ENCODE data around the gene LHX6.

LHX6 gene

GRCh38 chr9:122215663-122216062 lies 13.1 kb downstream of the LHX6 start:
- no peak for DNase-seq (ENCODE audit: low spot score)

GRCh38 chr9:122214507-122214906 lies 14.2 kb downstream of the LHX6 start:
- DNase-seq (ENCODE audit: low spot score), result no peak

GRCh38 chr9:122213589-122214413 lies 15.0 kb downstream of the LHX6 start:
- peak; percentile 92 for DNase-seq (ENCODE audit: low spot score)

- no peak for DNase-seq (ENCODE audit: low spot score)
Observed at GRCh38 chr9:122213102-122213588, 15.6 kb downstream of the LHX6 start.

GRCh38 chr9:122212473-122213004 lies 16.2 kb downstream of the LHX6 start:
- DNase-seq (ENCODE audit: low spot score), result no peak

GRCh38 chr9:122209451-122209850 lies 19.3 kb downstream of the LHX6 start:
- no peak for DNase-seq (ENCODE audit: low spot score)

GRCh38 chr9:122207096-122207495 lies 21.7 kb downstream of the LHX6 start:
- DNase-seq (ENCODE audit: low spot score), result no peak

- no peak for DNase-seq (ENCODE audit: low spot score)
Observed at GRCh38 chr9:122206118-122207046, 22.4 kb downstream of the LHX6 start.

GRCh38 chr9:122205176-122205575 lies 23.6 kb downstream of the LHX6 start:
- no peak for DNase-seq (ENCODE audit: low spot score)

- no peak for DNase-seq (ENCODE audit: low spot score)
Observed at GRCh38 chr9:122204491-122204890, 24.3 kb downstream of the LHX6 start.

- DNase-seq (ENCODE audit: low spot score), result no peak
Observed at GRCh38 chr9:122204055-122204454, 24.7 kb downstream of the LHX6 start.

- DNase-seq (ENCODE audit: low spot score), result no peak
Observed at GRCh38 chr9:122202111-122202510, 26.6 kb downstream of the LHX6 start.

GRCh38 chr9:122201641-122202040 lies 27.1 kb downstream of the LHX6 start:
- DNase-seq (ENCODE audit: low spot score), result no peak

- no peak for DNase-seq (ENCODE audit: low spot score)
Observed at GRCh38 chr9:122200960-122201595, 27.7 kb downstream of the LHX6 start.

- no peak for DNase-seq (ENCODE audit: low spot score)
Observed at GRCh38 chr9:122197882-122198281, 30.9 kb downstream of the LHX6 start.

GRCh38 chr9:122197426-122197825 lies 31.3 kb downstream of the LHX6 start:
- no peak for DNase-seq (ENCODE audit: low spot score)

- no peak for DNase-seq (ENCODE audit: low spot score)
Observed at GRCh38 chr9:122195875-122196274, 32.9 kb downstream of the LHX6 start.

GRCh38 chr9:122193651-122194050 lies 35.1 kb downstream of the LHX6 start:
- no peak for DNase-seq (ENCODE audit: low spot score)

- DNase-seq (ENCODE audit: low spot score), result no peak
Observed at GRCh38 chr9:122192914-122193525, 35.7 kb downstream of the LHX6 start.

- DNase-seq (ENCODE audit: low spot score), result no peak
Observed at GRCh38 chr9:122192261-122192875, 36.4 kb downstream of the LHX6 start.

- no peak for DNase-seq (ENCODE audit: low spot score)
Observed at GRCh38 chr9:122191584-122191983, 37.2 kb downstream of the LHX6 start.
